ENCODE measurements around the gene SERTM2. TPM values are rescaled to one million over a fixed set of nuclear protein-coding genes. Genes with fewer than 3 reads are reported as not detected.

Gene SERTM2
- total RNA-seq, 1 donor from 2014 or later, result 0.23 TPM

DNA sequence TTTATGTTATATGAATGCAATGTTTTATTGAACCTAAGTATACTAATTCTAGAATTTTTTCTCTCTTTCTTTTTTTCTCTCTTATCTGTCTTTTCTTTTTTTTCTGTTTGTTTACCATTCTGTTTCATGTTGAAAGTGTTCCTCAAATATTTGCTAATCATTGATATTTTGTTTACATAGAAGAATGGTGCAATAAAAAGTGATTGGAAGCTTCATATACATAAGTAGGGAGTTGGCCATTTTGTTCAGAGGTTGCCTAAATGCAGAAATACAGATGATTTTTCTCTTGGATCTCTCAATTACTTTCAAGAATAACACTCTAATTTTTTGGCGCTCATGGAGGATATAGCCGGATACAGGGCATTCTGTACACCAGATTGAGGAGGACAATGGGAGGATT is 5.7 kb upstream of the SERTM2 start:
- Mint-ChIP-seq H3K27ac (ENCODE audit: unreplicated experiment) (no peak overlapping the region), H3K36me3 (ENCODE audit: low read depth, unreplicated experiment) (no peaks in the 10 kb centered on the region), H3K27me3 (ENCODE audit: low read depth, unreplicated experiment) (no peaks in the 10 kb centered on the region), H3K9me3 (ENCODE audit: unreplicated experiment) (peaks cover 1% of the 10 kb centered on the region), H3K4me3 (ENCODE audit: unreplicated experiment) (no peak overlapping the region), H3K4me1 (ENCODE audit: low read depth, unreplicated experiment) (peaks cover 3% of the 10 kb centered on the region)
- no peak for DNase-seq (ENCODE audit: low read depth)
- no peak for FAIRE-seq
- no peaks in the 10 kb centered on the region for H3K36me3 ChIP-seq (ENCODE audit: insufficient read depth, low read length)
- no peak overlapping the region for H3K27ac ChIP-seq (ENCODE audit: low read depth, low read length)
- no peaks in the 10 kb centered on the region for H4K20me1 ChIP-seq (ENCODE audit: insufficient read depth, low read length)
- H3K4me1 ChIP-seq (ENCODE audit: insufficient read depth, low read length), result no peaks in the 10 kb centered on the region
- TF ChIP-seq EZH2 (IDR thresholded peaks at IDR 0.05; ENCODE audit: insufficient read depth, low read length), result no peak
- TF ChIP-seq, protein P1, sequence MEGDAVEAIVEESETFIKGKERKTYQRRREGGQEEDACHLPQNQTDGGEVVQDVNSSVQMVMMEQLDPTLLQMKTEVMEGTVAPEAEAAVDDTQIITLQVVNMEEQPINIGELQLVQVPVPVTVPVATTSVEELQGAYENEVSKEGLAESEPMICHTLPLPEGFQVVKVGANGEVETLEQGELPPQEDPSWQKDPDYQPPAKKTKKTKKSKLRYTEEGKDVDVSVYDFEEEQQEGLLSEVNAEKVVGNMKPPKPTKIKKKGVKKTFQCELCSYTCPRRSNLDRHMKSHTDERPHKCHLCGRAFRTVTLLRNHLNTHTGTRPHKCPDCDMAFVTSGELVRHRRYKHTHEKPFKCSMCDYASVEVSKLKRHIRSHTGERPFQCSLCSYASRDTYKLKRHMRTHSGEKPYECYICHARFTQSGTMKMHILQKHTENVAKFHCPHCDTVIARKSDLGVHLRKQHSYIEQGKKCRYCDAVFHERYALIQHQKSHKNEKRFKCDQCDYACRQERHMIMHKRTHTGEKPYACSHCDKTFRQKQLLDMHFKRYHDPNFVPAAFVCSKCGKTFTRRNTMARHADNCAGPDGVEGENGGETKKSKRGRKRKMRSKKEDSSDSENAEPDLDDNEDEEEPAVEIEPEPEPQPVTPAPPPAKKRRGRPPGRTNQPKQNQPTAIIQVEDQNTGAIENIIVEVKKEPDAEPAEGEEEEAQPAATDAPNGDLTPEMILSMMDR (IDR thresholded peaks at IDR 0.05; ENCODE audit: insufficient read depth, low read depth, low read length), result no peak
- H3K79me2 ChIP-seq (ENCODE audit: insufficient read depth, low read length), result no peaks in the 10 kb centered on the region
- H3K4me2 ChIP-seq (ENCODE audit: low read length), result no peak overlapping the region
- no peak overlapping the region for H3K9ac ChIP-seq (ENCODE audit: low read length)
- no peak overlapping the region for H3K4me3 ChIP-seq (ENCODE audit: insufficient read depth, low read depth, low read length)
- H3K27me3 ChIP-seq (ENCODE audit: insufficient read depth, low read length), result no peaks in the 10 kb centered on the region
- no peaks in the 10 kb centered on the region for H3K9me3 ChIP-seq (ENCODE audit: insufficient read depth, low read depth, low read length)
- no peak overlapping the region for H2AFZ ChIP-seq (ENCODE audit: low read depth, low read length)

DNA sequence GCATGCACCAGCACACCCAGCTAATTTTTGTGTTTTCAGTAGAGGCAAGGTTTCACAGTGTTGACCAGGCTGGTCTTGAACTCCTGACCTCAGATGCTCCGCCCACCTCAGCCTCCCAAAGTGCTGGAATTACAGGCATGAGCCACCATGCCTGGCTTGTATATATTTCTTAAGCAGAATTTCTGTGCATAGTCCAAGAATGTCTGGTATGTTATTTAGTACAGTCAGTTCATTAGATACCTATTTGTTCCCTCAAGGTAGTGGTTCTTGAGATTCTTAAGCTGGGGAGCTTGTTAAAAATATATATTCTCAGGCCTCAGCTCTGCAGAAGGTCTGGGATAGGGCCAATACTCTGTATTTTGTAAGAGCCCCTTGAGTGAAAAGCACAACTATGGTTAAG is 4.6 kb upstream of the SERTM2 start:
- no peak overlapping the region for H3K27ac Mint-ChIP-seq (ENCODE audit: unreplicated experiment)
- H3K27ac ChIP-seq (ENCODE audit: low read depth, low read length), result no peak overlapping the region
- no peaks in the 10 kb centered on the region for H3K9me3 ChIP-seq (ENCODE audit: insufficient read depth, low read depth, low read length)
- peaks cover 1% of the 10 kb centered on the region for H3K9me3 Mint-ChIP-seq (ENCODE audit: unreplicated experiment)
- H3K4me3 Mint-ChIP-seq (ENCODE audit: unreplicated experiment), result no peak overlapping the region
- no peaks in the 10 kb centered on the region for H3K4me1 ChIP-seq (ENCODE audit: insufficient read depth, low read length)
- TF ChIP-seq, protein P1 (IDR thresholded peaks at IDR 0.05; ENCODE audit: insufficient read depth, low read depth, low read length), result no peak
- no peak for TF ChIP-seq EZH2 (IDR thresholded peaks at IDR 0.05; ENCODE audit: insufficient read depth, low read length)
- H2AFZ ChIP-seq (ENCODE audit: low read depth, low read length), result no peak overlapping the region
- H3K4me2 ChIP-seq (ENCODE audit: low read length), result no peak overlapping the region
- no peak overlapping the region for H3K9ac ChIP-seq (ENCODE audit: low read length)
- no peaks in the 10 kb centered on the region for H4K20me1 ChIP-seq (ENCODE audit: insufficient read depth, low read length)
- H3K4me1 Mint-ChIP-seq (ENCODE audit: low read depth, unreplicated experiment), result peaks cover 9% of the 10 kb centered on the region
- no peaks in the 10 kb centered on the region for H3K27me3 Mint-ChIP-seq (ENCODE audit: low read depth, unreplicated experiment)
- H3K27me3 ChIP-seq (ENCODE audit: insufficient read depth, low read length), result no peaks in the 10 kb centered on the region
- no peak for FAIRE-seq
- no peaks in the 10 kb centered on the region for H3K36me3 ChIP-seq (ENCODE audit: insufficient read depth, low read length)
- H3K36me3 Mint-ChIP-seq (ENCODE audit: low read depth, unreplicated experiment), result no peaks in the 10 kb centered on the region
- peak; percentile 14 for DNase-seq (ENCODE audit: low read depth)
- no peak overlapping the region for H3K4me3 ChIP-seq (ENCODE audit: insufficient read depth, low read depth, low read length)
- no peaks in the 10 kb centered on the region for H3K79me2 ChIP-seq (ENCODE audit: insufficient read depth, low read length)

DNA sequence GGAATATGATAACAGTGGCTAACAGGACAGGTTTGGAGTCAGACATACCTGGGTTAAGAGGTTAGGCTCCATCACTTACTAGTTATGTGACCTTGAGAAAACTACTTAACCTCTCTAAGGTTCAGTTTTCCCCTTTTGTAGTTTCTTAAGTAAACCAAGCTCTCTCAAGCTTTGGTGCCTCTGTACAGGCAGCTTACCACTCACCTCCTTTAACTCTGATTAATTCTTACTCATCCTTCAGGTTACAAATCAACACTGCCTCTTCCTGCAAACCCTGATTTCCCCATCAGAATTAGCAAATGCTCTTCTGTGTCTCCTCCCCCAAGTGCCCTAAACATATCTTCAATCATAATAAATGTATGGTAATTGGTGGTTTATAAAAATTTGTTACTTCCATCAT is 3.5 kb upstream of the SERTM2 start:
- Histone ChIP-seq H4K20me1 (ENCODE audit: insufficient read depth, low read length) (no peaks in the 10 kb centered on the region), H3K27me3 (ENCODE audit: insufficient read depth, low read length) (no peaks in the 10 kb centered on the region), H3K36me3 (ENCODE audit: insufficient read depth, low read length) (no peaks in the 10 kb centered on the region), H3K4me3 (ENCODE audit: insufficient read depth, low read depth, low read length) (no peak overlapping the region), H3K79me2 (ENCODE audit: insufficient read depth, low read length) (no peaks in the 10 kb centered on the region), H3K9me3 (ENCODE audit: insufficient read depth, low read depth, low read length) (no peaks in the 10 kb centered on the region), H2AFZ (ENCODE audit: low read depth, low read length) (no peak overlapping the region), H3K27ac (ENCODE audit: low read depth, low read length) (no peak overlapping the region), H3K9ac (ENCODE audit: low read length) (no peak overlapping the region), H3K4me2 (ENCODE audit: low read length) (no peak overlapping the region), H3K4me1 (ENCODE audit: insufficient read depth, low read length) (no peaks in the 10 kb centered on the region)
- no peaks in the 10 kb centered on the region for H3K36me3 Mint-ChIP-seq (ENCODE audit: low read depth, unreplicated experiment)
- no peaks in the 10 kb centered on the region for H3K27me3 Mint-ChIP-seq (ENCODE audit: low read depth, unreplicated experiment)
- peaks cover 1% of the 10 kb centered on the region for H3K9me3 Mint-ChIP-seq (ENCODE audit: unreplicated experiment)
- no peak overlapping the region for H3K4me3 Mint-ChIP-seq (ENCODE audit: unreplicated experiment)
- no peak for DNase-seq (ENCODE audit: low read depth)
- H3K4me1 Mint-ChIP-seq (ENCODE audit: low read depth, unreplicated experiment), result peaks cover 14% of the 10 kb centered on the region
- TF ChIP-seq, protein P1 (IDR thresholded peaks at IDR 0.05; ENCODE audit: insufficient read depth, low read depth, low read length), result no peak
- TF ChIP-seq EZH2 (IDR thresholded peaks at IDR 0.05; ENCODE audit: insufficient read depth, low read length), result no peak
- no peak overlapping the region for H3K27ac Mint-ChIP-seq (ENCODE audit: unreplicated experiment)
- FAIRE-seq, result no peak

Measured in astrocyte (in vitro differentiated cells and primary cell).